ENCODE results near the gene SAP30BP. TPM values are rescaled to one million over a fixed set of nuclear protein-coding genes. Genes with fewer than 3 reads are reported as not detected.

SAP30BP gene
- total RNA-seq, 4 donors from 2014 or later, result 58.0 to 78.9 (median 61.7) TPM

GRCh38 chr17:75667825-75668224 lies 687 bp downstream of the SAP30BP start:
- TF ChIP-seq CTCF (IDR thresholded peaks at IDR 0.05; ENCODE audit: low read depth), result no peak

- no peak for TF ChIP-seq CTCF (IDR thresholded peaks at IDR 0.05; ENCODE audit: low read depth)
Observed at GRCh38 chr17:75668489-75668888, 1.4 kb downstream of the SAP30BP start.

- TF ChIP-seq CTCF (IDR thresholded peaks at IDR 0.05; ENCODE audit: low read depth), result no peak
Observed at GRCh38 chr17:75670868-75671267, 3.7 kb downstream of the SAP30BP start.

- no peak for TF ChIP-seq CTCF (IDR thresholded peaks at IDR 0.05; ENCODE audit: low read depth)
Observed at GRCh38 chr17:75672011-75672410, 4.9 kb downstream of the SAP30BP start.

- no peak for TF ChIP-seq CTCF (IDR thresholded peaks at IDR 0.05; ENCODE audit: low read depth)
Observed at GRCh38 chr17:75673487-75673886, 6.3 kb downstream of the SAP30BP start.

- no peak for TF ChIP-seq CTCF (IDR thresholded peaks at IDR 0.05; ENCODE audit: low read depth)
Observed at GRCh38 chr17:75676461-75676860, 9.3 kb downstream of the SAP30BP start.

GRCh38 chr17:75679706-75680211 lies 12.6 kb downstream of the SAP30BP start:
- TF ChIP-seq CTCF (IDR thresholded peaks at IDR 0.05; ENCODE audit: low read depth), result no peak
